ENCODE data around the gene CXCL14.

The CXCL14 gene, protein sequence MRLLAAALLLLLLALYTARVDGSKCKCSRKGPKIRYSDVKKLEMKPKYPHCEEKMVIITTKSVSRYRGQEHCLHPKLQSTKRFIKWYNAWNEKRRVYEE

DNA sequence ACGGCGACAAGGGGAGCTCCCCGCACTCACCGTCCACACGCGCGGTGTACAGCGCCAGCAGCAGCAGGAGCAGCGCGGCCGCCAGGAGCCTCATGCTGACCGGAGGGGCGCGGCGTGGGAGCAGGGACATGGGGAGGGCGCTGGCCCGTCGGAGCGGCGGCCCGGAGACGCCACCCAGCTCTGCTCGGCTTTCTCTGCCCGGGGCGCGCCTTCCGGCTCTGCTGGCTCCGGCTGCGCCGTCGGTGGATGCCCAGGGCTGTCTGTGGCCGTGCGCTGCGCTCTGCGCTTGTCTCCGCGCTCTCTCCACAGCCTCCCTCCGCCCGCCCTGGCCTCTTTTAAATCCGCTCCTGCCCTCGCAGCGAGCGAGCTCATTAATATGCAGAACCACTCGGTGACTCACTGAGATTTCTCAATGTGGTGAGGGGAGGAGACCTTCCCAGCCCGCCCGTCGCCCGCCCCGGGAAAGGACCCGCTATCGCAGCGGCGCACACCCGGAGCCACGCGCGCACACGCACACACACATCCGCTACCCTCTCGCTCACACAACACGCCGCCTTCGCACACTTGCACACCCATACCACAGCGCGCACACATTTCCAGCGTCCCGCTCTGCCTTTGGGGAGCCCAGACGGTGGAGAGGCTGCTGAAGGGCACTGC, at the start of gene CXCL14:
CXCL14 (minus strand) TSS at position 307 of the 657 bp plus-strand sequence; CDS start at position 94, 213 bp downstream.
- no peak for DNase-seq (ENCODE audit: low read depth)

DNA sequence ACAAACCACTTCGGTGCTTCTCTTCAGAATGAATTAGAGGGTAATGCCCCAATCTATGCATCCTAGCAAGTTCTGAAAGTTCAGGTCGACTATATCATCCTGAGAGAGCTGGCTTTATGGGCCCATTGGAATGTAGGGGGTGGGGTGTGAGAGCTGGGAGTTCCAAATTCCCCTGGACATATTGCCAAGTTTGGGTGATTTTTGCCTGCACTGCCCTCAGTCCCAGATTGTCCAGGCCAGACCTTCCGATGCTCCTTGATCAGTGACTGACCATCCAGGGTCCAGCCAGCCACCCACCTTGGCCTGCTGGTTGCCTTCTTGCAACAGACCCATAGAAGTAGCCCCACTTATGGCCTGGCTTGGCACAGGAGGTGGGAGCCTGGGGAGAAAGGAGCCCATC, 47.8 kb upstream of the CXCL14 start:
- no peak for DNase-seq (ENCODE audit: low read depth)

DNA sequence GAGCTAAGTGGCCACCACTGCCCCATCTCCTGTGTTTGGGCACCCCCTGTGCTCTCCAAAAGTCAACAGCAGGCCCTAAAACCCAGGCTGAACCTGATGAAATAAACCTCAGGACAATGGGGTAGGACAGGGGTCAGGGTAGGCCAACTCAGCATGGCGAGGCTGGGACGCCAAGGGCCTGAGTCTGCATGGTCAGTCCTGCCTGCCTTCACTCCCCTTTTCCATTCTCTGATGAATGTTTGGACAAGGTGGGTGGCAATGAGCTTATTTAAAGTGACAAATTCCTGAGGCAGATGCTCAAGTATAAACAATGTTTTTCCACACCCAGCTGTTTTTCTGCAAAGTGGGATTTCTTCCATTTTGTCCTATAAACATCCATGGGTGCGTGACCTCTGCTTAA, 47.2 kb upstream of the CXCL14 start:
- DNase-seq (ENCODE audit: low read depth), result no peak

DNA sequence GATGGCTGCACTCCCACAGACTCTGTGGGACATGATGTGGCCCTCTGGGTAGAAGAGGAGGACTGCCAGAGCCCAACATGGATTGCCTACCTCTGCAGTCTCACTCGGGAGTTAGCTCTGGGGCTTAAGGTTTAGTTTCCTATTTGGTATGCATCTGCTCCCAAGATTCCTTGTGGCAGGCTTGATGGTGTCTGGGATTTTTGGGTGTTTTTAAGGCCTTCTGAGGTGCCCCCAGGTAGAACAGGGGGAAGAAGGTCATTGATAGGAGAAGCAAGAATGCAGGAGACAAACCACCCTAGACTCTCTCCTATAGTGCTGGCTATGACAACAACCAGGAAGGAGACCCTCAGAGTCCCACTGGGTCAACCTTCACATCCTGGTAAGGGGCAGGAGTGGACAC, 46.7 kb upstream of the CXCL14 start:
- no peak for DNase-seq (ENCODE audit: low read depth)

DNA sequence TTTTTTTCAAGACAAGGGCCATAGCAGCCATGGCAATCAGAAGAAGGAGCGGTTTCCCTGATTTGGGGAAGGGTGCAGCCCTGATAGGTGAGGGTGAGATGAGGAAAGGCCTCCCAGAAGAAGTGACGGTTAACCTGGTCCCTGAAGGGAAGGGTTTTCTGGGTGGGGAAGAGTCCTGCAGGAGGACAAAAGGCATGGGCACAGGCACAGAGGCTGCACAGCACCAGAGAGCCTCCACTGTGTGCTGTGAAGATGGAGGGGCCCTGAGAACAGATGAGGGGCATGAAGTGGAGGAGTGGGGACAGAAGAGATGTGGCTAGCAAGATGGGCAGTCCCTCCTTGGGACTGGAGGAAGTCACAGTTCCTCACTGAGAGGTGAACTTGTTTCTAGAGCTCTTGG, 46.3 kb upstream of the CXCL14 start:
- no peak for DNase-seq (ENCODE audit: low read depth)

DNA sequence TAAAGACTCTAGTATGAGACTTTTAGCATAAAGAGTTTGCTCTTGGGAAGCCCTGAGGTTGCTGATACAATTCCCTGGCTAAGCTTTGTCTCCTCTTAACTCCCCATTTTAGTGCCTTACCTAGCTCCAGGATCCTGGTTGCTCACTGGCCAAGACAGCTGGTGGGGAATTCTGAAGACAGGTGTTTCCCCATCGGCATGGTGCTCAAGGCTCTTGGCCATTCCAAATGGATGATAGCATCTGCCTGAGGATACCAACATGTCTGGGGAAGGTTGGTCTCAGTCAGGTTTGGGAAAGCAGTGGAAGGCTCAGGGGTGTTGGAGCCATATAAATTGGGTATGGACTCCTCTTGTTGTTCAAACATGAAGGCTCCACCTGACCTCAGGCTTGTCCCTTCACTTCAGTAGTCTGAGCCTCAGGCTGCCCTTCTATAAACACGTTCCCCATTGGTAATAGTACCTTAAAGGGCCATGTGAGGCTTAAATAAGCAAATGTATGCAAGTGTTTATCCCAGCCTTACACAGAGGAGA, 44.5 kb upstream of the CXCL14 start:
- DNase-seq (ENCODE audit: low read depth), result no peak

DNA sequence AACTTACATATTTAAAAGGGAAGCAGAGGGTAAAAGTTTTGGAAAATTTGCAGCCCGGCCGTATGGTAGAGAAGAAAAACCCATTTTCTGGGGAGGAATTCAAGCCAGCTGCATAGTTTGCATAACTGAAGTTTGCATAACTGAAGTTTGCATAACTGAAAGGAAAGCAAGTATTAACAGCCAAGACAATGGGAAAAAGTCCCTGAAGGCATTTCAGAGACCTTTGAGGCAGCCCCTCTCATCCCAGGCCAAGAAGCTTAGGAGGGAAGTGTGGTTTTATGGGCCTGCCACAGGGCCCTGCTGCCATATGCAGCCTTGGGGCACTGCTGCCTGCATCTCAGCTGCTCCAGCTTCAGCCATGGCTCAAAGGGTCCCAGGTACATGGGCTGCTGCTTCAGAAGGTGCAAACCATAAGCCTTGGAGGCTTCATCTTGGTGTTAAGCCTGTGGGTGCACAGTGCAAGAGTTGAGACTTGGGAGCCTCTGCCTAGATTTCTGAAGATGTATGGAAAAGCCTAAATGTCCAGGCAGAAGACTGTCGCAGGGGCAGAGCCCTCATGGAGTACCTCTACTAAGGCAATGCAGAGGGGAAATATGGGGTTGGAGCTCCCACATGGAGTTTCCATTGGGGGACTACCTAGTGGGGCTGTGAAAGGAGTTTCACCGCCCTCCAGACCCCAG, 36.9 kb upstream of the CXCL14 start:
- DNase-seq (ENCODE audit: low read depth), result no peak

DNA sequence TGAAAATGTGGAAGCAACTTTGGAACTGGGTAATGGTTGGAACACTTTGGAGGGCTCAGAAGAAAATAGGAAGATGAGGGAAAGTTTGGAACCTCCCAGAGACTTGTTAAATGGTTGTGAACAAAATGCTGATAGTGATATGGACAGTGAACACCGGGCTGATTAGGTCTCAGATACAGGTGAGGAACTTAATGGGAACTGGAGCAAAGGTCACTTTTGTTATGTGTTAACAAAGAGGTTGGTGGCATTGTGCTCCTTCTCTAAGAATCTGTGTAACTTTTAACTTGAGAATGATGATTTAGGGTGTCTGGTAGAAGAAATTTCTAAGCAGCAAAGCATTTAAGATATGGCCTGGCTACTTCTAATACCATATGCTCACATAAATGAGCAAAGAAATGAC, 36.4 kb upstream of the CXCL14 start:
- no peak for DNase-seq (ENCODE audit: low read depth)

DNA sequence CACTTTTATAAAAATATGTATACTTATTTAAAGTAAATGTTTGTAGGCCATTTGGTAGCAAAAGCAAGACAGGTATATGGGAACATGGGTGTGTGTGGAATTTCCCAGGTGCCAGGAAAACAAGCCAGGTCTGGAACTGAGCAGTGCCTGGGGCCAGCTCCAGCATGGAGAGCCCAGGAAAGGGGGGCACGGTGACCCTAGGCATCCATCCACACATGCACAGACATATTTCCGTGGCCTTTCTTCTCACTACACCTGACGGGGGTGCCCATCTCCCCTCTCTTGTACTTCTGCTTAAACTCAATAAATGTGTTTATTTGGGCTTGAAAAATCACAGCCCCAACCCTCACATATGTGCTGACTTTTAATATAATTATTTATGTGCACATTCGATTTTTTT, 31.2 kb upstream of the CXCL14 start:
- DNase-seq (ENCODE audit: low read depth), result no peak

DNA sequence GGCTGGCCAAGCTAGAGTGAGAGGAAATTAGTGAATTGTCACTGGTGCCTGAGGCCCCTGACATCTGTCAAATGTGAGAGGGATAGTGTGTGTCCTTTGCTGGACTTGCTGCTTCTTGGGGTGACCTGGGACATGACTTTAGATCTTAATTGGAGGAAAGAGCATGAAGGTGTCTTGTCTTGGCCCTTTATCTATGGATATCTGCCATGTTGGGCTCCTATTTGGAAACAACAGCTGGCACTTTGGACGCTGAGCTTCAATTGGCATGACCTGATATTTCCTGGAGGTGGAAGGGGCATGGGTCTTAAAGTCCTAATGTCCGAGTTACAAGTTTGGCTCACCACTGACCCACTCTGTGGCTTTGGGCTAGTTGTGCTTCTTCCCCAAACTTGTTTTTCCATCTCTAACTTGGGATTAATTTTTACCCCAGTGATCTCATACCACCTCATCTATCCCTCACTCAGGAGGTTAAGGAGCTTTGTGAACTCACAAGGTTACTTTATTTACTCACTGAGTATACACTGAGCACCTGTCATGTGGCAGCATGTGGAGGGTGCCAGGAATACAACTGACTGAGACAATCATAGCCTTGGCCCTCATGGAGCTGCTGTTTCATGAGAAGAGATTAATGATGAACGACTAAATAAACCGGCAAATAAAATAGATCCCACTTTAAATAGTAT, 30.1 kb upstream of the CXCL14 start:
- no peak for DNase-seq (ENCODE audit: low read depth)

DNA sequence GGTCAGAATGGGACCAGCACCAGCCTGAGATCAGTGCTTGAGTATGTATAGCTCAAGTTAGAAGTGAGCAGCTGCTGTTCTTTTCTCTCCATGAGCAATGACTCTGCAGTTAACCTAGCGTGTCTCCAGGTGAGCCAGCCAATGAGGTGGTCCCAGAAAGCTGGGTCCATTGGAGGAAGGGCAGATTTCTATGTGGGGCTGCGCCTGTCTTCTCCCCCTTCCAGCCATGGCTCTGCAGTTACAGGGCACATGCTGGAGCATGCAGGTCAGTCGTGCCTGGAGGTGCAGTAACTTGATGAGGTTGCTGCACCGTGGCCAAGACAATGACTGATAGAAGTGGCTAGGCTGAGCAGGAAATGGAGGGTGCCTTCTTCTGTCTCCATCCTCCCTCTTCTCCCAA, 29.6 kb upstream of the CXCL14 start:
- no peak for DNase-seq (ENCODE audit: low read depth)

DNA sequence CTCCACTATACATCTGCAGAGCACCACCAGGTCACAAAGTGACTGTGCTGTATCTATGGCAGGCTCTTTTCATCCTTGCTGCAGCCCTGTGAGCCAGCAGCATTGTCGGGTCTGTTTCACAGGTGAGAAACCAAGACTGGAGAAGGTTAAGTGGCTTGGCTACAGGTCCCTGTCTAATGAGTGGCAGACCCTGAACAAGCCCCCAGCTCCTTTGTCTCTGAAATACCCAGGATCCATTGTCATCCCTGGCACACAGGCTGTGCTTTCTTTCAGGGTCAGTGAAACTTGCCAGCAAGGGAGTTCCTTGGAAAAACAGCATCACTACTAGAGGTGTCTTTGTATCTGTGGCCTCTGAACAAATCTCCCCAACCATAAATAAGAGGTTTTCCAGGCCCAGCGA, 27.6 kb upstream of the CXCL14 start:
- no peak for DNase-seq (ENCODE audit: low read depth)

DNA sequence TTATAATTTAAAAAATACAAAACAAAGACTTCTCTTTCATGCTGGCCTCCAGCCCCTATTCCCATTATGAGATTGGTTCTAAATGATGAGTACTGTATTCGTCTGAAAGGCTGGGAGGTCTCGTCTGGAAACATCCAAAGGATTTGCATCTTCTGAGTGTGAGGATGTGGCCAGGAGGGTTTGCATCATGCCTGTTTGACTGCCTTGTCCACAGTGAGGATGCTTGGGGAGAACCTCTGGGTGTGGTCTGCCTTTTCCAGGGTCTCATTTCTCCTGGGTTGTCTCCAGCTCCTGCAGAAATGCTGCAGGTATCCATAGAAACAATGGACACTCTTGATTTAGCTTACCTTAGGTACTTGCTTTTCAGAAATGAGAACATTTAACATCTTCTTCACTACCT, 26.4 kb upstream of the CXCL14 start:
- no peak for DNase-seq (ENCODE audit: low read depth)

DNA sequence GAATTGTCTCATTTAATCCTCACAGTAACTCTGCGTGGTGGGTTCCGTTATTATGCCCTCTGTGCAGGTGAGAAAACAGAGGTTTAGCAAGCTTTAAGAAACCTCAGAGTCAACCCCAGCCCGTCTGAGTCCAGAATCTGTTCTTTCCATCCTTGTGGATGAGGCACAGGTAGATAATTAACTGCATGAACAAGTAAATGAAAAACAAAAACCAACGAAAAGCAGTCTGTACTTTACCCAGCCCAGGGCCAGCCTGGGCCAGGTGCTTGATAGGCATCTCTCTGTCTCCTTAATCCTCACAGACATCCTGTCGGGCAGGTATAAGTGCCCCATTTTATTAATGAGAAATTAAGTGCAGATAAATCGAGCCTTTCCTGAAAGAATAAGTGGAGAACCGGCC, 25.3 kb upstream of the CXCL14 start:
- no peak for DNase-seq (ENCODE audit: low read depth)

DNA sequence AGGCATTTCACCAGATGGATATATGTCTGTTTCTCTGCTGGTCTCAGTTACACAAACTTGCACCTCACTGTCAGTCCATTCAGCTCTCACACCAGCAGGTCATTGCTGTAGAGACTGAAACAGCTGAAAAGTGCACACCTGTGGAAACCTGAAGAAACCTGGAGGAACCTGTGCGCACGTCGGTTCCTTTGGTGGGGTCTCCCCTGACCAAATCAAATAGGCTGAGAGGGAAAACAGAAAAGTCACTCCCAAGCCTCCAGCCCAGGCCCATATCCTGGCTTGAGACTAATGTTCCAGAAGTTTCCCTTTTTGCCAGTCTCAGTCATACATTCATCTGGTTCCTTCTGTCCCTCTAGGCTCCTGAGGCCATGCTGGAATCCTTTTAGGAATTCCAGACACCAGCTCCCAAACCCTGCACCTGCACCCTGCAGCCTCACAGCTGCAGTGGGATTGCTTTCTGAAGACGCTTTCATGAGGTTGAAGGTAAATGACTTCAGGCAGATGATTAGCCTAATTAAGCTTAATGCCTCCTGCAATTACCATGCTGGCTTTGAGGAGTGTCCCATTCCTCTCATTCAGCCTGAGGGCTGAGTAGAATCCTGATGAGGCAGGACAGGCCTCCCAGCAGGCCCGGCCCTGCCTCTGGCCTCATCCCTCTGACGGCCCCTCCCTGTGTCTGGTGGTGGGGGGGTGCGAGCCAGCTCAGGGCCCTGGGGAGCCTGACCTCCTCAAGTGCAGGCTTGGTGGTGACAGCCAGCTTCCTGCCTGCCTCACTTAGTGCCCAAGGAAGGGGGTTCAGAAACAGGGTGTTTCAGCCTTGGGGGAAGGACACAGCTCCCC, 24.3 kb upstream of the CXCL14 start:
- no peak for DNase-seq (ENCODE audit: low read depth)

DNA sequence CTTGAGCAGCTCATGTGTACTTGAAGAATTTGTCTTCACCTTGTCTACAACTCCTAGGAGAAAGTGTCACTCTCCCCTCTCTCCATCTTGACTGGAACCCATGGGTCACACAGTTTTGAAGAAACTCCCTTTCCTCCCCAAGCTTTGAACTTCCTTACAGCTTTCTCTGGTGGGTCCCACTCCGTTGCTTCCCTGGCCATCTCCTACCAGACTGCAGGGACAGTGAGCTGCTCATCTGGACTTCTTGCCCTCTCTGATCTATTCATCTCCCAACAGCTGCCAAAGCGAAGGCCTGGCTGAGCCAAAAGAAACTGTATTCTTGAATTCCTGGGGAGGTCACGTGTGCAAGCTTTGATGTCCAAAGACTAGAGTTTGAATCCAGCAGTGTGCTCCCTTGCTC, 22.7 kb upstream of the CXCL14 start:
- no peak for DNase-seq (ENCODE audit: low read depth)

DNA sequence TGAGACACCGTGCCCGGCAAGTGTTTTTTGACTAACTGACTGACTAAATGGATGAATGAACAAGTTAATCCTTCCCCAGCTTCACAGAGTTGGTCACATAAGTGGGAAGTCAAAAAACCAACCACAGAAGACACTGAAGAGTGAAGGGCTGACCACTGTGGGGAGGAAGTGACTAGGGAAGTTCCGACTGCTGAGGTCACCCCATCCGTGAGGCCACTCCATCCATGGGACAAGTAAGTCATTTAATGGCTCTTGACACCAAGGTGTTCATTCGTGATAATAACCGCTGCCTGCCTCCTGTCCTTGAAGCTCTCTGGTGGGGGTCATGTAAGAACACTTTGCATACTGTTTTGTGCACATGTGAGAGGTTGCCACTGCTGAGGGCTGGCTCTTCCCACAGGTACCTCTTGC, 22.2 kb upstream of the CXCL14 start:
- DNase-seq (ENCODE audit: low read depth), result no peak

DNA sequence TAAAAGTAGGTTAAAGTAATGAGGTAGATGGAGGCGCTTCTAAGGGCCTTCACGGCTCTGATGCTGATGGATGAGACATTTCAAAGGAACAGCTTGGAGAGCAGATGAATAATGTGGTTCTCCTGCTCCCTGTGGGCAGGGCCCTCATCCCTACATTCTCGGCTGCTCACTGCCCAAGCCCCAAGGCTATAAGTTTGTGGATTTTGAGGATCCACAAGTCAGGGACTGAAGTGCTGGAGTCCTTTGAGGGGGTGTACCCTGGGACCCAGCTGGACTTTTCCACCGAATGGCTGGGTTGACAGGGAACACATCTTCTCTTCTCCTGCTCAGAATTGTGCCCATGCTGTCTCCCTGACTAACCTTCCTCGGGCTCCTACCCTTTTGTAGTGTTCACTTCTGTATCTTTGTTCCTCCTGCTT, 21.4 kb upstream of the CXCL14 start:
- no peak for DNase-seq (ENCODE audit: low read depth)

DNA sequence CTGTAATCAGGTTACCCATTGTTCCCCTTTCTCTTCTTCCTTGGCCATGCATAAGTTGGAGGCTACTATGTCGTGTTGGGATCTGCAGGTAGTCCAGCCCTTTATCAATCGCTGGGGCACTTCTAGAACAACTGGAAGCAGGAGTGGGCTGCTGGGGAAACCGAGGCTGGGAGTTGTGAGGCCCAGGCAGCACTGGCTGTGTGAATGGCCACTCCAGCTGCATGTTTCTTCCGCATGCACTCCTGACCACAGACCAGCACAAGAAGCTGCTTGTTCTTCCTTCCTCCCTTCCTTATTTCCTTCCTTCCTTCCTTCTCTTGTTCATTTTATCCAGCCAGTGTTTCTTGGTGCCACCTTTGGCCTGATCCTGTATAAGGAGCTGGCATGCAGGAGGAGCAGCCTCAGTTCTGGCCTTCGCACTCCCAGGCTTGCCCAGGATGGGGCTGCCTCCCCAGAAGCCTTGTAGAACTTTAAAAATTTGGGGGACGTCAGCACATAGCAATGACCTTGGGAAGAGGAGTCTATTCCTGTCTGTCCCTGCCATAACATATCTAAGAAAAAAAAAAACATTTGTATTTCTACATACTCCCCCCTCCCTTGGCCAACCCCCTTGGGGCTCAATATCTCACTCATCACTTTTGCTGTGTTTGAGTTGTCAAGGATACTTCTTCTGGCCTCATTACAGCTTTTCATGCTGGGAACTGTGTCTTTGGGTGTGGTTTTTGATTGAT, 20.8 kb upstream of the CXCL14 start:
- no peak for DNase-seq (ENCODE audit: low read depth)

DNA sequence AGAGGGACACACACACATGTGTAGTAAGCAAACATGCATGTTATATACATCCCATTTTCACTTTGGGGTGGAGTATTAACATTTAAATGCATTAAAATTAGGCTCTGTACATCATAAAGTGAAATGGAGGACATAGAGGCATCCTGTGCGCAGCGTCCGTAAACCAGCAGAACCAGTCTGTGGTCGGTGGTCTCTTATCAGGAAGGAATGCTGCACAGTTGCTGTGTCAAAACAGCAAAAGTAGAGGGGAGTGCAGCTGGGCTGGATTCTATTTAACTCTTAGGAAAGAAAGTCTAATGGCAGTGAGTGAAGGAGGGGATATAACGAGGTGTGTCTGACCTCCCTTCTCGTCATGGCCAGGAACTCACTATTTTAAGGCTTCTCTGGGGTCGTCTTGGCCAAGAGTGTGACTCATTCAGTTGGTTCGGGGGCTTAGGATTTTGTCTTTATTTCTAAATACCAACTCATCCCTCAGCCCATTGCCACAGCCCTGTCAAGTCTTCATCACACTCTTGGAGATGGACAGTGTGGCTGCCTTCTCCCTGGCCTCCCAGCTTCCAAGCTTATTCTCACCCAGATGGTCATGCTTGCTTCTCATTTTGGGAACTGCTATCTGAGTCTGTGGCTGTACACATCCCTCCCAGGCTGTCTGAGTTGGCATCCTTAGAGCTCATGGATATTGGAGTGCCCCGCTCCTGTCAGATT, 20.1 kb upstream of the CXCL14 start:
- no peak for DNase-seq (ENCODE audit: low read depth)

DNA sequence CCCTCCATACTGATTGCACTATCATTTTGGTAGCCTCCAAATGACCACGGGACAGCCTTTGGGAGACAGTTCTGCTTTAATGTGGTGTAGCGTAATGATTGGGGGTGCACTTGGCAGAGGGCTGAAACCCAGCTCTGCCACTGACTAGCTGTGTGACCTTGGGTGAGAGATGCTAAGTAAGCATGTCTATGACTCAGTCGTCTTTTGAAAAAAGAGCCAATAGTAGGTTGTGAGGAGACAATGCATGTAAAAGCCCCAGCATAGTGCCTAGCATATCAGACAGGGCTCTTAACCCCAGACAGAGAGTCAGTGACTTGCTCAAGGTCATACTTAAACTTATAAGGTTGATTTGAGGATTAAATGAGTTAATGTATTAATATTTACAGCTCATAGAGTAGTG, 18.0 kb upstream of the CXCL14 start:
- DNase-seq (ENCODE audit: low read depth), result no peak

All from activated T-cell treated with anti-CD3 and anti-CD28 coated beads for 24 hours (primary cell).